ENCODE data around the gene CCDC90B.

The CCDC90B gene

DNA sequence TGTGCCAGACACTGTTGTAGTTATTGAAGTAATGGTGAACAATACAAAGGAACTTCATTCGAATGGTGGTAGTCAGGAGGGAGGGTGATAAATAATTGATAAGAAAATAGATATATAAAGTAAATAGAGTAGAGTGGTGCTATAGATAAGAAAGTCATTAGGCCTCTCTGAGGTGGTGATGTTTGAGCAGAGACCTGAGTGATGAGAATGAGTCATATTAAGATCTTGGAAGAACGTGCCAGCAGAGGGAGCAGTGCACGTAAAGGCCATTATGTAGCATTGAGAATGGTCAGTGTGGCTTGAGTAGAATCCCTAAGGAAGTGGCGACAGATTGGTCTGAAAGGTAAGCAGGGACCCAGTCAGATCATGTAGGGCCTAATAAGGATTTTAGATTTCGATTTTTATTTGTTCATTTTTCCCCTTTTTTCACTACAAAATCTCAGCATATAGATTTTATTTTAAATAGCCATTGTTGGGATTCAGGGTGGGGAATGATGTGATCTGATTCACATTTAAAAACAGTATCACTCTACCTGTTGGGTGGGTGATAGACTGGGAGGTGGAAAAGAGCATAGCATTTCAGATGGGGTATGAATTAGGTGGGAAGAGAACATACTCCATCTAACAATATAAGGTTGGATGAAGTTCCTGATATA lies 44.7 kb downstream of the CCDC90B start:
- no peak for DNase-seq (ENCODE audit: low read depth in 2 of 3, low spot score in 2 of 3)

DNA sequence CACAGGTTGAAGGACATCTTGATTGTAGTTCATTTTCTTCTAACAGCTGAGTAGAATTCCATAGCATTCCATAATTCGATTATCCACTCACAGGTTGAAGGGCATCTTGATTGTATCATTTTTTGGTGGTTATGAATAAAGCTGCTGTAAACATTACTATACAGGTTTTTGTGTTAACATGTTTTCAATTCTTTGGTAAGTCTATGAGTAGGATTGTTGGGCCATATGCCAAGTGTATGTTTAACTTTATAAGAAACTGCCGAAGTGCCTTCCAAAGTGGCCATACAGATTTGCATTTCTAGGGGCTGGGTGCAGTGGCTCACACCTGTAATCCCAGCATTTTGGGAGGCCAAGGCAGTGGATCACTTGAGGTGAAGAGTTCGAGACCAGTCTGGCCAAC lies 48.1 kb downstream of the CCDC90B start:
- no peak for DNase-seq (ENCODE audit: low read depth in 2 of 3, low spot score in 2 of 3)

DNA sequence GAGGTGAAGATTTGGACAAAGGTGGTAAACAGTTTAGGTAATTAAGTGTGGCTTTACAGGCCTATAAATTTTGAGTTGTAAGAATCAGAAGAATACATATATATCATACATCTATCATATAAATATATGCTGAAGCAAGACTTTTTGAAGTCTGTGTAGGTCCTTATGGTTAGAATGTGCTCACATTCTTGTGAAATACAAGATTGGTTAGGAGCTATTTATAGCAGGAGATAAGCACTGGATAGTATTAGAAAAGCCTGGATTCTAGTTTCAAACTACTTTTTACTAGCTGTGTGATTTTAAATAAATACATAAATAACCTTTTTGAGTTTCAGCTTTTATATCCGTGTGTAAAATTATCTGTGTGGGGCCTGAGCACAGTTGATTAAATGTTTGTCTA lies 50.3 kb downstream of the CCDC90B start:
- no peak for DNase-seq (ENCODE audit: low read depth in 2 of 3, low spot score in 2 of 3)

DNA sequence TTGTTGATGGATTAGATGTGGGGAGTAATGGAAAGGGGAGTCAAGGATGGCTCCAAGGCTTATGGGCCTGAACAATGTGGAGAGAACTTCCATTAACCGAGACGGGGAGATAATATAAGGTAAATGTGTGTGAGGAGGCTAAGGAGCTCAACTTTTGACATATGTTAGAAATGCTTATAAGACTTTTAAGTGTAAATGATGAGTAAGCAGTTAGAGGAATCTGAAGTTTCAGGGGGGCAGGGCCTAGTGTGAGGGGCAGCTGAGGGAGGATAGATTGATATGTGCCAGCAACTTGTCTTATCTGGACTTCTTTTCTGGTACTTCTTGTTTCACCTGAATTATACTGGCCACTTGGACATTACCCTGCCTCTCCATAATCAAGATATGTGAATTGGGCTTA lies 62.7 kb downstream of the CCDC90B start:
- no peak for DNase-seq (ENCODE audit: low read depth in 2 of 3, low spot score in 2 of 3)

DNA sequence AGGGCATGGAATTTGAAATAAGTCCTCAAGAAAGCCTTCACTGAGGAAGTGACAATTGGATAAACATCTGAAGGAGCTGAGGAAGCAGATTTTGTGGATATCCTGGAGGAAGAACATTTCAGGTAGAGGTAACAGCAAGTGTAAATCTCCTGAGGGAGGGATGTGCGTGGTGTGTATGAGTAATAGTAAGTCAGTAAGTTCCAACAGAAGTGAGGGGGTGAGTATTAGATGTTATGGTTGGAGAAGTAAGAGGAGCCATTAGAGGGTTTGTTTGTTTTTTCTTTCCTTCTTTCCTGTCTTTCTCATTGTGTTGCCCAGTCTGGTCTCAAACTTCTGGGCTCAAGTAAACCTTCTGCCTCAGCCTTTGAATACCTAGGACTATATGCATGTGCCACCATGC lies 63.7 kb downstream of the CCDC90B start:
- no peak for DNase-seq (ENCODE audit: low read depth in 2 of 3, low spot score in 2 of 3)

DNA sequence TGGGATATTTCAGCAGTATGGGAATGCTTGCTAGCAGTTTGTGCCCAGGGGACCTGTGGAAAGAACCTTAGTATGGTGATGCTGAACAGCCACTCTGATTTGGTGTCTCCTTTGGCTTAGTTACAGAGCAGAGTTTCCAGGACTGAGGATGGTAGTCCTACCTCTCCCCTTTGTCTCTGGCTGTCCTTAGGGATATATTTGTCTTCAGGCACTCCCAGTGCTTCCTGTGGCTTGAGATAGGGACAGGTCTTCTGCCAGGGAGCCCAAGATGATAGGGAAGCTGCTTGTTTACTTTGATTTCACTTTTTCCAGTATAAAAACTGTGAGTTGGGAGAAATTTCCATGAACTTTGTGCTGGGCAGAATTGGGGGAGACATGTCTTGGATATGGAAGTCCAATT lies 64.5 kb downstream of the CCDC90B start:
- no peak for DNase-seq (ENCODE audit: low read depth in 2 of 3, low spot score in 2 of 3)

DNA sequence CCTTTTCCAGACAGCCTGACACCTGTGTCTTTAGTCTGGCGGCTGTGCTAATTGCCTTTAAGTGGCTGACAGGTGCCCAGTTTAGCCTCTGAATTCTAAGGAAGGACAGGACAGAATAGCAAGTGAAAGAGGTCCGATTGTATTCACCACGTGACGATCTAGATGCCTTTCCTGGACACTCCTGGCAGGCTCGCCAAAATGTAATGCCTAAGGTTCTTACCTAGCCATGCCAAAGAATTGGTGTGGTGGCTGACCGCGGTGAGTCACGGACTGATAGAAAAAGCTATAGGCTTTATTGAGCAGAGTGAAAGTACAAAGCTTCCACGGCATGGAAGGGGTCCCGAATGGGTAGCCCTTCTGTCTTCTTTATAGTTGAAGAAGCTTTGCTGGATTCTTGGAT lies 65.9 kb downstream of the CCDC90B start:
- no peak for DNase-seq (ENCODE audit: low read depth in 2 of 3, low spot score in 2 of 3)

GRCh38 chr11:83219095-83219494 lies 67.1 kb downstream of the CCDC90B start:
- no peak for DNase-seq (ENCODE audit: low read depth in 2 of 3, low spot score in 2 of 3)

All from activated CD8-positive, alpha-beta memory T cell treated with anti-CD3 and anti-CD28 coated beads for 48 hours (primary cell).